ENCODE results near the gene SALL3.

The SALL3 gene

DNA sequence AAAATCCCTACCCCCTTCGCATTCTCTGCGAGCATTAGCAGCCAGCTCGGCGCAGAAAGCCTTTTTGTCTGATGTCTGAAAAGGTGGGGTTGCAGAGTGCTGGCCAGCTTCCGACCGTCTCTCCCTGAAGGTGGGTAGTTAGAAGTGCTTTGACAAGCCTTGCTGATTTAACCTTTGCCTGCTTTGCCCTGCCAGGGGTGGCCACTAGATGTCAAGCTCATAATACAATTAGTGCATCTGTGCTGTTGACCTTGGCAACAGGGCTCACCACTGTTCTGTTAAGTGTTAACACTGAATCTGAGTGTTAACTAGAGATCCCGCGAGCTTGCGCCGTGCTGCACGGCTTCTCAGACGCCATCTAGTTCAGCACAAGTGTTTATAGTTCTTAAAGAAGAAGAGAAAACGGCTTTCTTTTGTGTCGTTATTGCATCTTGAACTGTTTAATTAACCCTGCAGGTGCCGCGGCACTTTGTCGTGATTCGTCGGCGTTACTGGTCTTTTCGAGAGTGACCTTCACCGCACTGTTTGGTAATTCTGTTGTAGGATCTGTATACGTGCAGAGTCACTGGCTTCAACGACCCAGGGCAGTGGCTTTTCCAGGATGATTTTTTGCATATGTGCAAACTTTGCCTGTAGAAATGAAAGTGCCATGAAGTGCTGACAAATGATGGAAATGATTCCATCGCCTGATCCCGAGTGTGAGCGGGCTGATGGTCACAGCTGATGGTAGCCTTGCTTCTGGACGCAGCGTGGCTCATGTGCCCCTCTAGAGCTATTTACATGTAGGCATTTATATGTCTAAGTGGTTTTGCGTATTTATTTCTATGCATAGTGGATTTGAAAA, 5.5 kb downstream of the SALL3 start:
- DNase-seq (ENCODE audit: insufficient read length) = no peak
- no peak for FAIRE-seq
- no peak for TF ChIP-seq POLR2A (IDR thresholded peaks at IDR 0.05; ENCODE audit: low read depth, low read length)
- TF ChIP-seq TAF1 (IDR thresholded peaks at IDR 0.05; ENCODE audit: borderline replicate concordance, low read depth, low read length) = no peak
- no peak for TF ChIP-seq POLR2AphosphoS5 (IDR thresholded peaks at IDR 0.05; ENCODE audit: low read depth, low read length)

DNA sequence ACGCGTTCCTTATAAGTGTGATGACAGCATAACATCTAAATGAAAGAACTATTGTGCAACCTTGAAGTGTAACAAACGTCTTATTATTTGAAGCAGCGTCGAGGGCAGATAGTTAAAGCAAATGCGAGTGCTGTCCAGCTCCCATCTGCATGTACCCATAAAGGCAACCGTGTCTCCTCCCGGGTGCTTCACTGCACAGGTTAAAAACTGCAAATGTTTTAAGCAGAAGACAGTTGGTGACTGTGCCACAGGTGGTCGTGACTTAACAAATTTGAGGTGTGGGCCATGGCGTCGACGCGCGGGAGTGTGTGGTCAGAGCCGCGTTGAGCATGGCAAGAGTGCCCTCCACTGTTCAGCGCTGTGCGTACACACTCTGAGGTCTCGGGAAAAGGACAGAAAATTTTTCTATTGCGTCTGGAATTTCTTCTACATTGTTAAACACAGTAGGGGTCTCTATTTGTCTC, 6.4 kb downstream of the SALL3 start:
- no peak for TF ChIP-seq TAF1 (IDR thresholded peaks at IDR 0.05; ENCODE audit: borderline replicate concordance, low read depth, low read length)
- TF ChIP-seq POLR2AphosphoS5 (IDR thresholded peaks at IDR 0.05; ENCODE audit: low read depth, low read length) = no peak
- no peak for TF ChIP-seq POLR2A (IDR thresholded peaks at IDR 0.05; ENCODE audit: low read depth, low read length)
- DNase-seq (ENCODE audit: insufficient read length) (no peak), FAIRE-seq (no peak)

DNA sequence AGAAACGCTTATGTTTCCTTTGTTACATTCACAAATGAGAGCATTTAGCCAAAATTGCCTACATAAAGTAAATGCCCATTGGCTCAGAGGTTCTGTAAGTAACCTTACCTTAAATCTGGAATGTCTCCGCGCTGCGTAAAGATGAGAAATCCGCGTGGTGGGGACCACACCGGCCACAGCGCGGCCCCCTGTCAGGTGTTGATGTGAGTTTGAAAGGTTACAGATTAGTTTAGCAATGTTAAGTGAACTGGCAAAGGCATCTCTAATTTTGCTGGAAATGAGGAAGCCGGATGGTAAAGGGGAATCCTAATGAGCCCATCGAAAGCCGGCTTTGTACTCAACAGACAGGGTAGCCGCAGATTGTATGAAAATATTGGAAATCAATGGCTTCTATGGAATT, 11.8 kb downstream of the SALL3 start:
- no peak for DNase-seq (ENCODE audit: insufficient read length)
- TF ChIP-seq POLR2AphosphoS5 (IDR thresholded peaks at IDR 0.05; ENCODE audit: low read depth, low read length) (no peak), TAF1 (IDR thresholded peaks at IDR 0.05; ENCODE audit: borderline replicate concordance, low read depth, low read length) (no peak), POLR2A (IDR thresholded peaks at IDR 0.05; ENCODE audit: low read depth, low read length) (no peak)
- FAIRE-seq = no peak

DNA sequence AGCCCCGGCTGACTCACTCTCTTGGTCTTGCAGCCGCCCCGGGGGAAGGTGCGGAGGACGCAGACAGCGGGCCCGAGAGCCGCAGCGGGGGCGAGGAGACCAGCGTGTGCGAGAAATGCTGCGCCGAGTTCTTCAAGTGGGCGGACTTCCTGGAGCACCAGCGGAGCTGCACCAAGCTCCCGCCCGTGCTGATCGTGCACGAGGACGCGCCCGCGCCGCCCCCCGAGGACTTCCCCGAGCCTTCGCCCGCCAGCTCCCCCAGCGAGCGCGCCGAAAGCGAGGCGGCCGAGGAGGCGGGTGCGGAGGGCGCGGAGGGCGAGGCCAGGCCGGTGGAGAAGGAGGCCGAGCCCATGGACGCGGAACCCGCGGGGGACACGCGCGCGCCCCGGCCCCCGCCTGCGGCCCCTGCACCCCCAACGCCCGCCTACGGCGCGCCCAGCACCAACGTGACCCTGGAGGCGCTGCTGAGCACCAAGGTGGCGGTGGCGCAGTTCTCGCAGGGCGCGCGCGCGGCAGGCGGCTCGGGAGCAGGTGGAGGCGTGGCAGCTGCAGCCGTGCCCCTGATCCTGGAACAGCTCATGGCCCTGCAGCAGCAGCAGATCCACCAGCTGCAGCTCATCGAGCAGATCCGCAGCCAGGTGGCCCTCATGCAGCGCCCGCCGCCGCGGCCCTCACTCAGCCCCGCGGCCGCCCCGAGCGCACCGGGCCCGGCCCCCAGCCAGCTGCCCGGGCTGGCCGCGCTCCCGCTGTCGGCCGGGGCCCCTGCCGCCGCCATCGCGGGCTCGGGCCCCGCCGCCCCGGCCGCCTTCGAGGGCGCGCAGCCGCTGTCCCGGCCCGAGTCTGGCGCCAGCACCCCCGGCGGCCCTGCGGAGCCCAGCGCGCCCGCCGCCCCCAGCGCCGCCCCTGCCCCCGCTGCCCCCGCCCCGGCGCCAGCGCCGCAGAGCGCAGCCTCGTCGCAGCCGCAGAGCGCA, 12.7 kb downstream of the SALL3 start:
- TF ChIP-seq POLR2AphosphoS5 (IDR thresholded peaks at IDR 0.05; ENCODE audit: low read depth, low read length) (no peak), POLR2A (IDR thresholded peaks at IDR 0.05; ENCODE audit: low read depth, low read length) (no peak), TAF1 (IDR thresholded peaks at IDR 0.05; ENCODE audit: borderline replicate concordance, low read depth, low read length) (no peak)
- FAIRE-seq = no peak
- no peak for DNase-seq (ENCODE audit: insufficient read length)

DNA sequence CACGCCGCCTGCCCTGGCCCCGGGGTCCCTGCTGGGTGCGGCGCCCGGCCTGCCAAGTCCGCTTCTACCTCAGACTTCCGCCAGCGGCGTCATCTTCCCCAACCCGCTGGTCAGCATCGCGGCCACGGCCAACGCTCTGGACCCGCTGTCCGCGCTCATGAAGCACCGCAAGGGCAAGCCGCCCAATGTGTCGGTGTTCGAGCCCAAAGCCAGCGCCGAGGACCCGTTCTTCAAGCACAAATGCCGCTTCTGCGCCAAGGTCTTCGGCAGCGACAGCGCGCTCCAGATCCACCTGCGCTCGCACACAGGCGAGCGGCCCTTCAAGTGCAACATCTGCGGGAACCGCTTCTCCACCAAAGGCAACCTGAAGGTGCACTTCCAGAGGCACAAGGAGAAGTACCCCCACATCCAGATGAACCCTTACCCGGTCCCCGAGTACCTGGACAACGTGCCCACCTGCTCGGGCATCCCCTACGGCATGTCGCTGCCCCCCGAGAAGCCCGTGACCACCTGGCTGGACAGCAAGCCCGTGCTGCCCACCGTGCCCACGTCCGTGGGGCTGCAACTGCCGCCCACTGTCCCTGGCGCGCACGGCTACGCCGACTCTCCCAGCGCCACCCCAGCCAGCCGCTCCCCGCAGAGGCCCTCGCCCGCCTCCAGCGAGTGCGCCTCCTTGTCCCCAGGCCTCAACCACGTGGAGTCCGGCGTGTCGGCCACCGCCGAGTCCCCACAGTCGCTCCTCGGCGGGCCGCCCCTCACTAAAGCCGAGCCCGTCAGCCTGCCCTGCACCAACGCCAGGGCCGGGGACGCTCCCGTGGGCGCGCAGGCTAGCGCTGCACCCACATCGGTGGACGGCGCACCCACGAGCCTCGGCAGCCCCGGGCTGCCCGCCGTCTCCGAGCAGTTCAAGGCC, 13.7 kb downstream of the SALL3 start:
- no peak for TF ChIP-seq TAF1 (IDR thresholded peaks at IDR 0.05; ENCODE audit: borderline replicate concordance, low read depth, low read length)
- TF ChIP-seq POLR2A (IDR thresholded peaks at IDR 0.05; ENCODE audit: low read depth, low read length) = no peak
- no peak for TF ChIP-seq POLR2AphosphoS5 (IDR thresholded peaks at IDR 0.05; ENCODE audit: low read depth, low read length)
- FAIRE-seq (no peak), DNase-seq (ENCODE audit: insufficient read length) (no peak)

DNA sequence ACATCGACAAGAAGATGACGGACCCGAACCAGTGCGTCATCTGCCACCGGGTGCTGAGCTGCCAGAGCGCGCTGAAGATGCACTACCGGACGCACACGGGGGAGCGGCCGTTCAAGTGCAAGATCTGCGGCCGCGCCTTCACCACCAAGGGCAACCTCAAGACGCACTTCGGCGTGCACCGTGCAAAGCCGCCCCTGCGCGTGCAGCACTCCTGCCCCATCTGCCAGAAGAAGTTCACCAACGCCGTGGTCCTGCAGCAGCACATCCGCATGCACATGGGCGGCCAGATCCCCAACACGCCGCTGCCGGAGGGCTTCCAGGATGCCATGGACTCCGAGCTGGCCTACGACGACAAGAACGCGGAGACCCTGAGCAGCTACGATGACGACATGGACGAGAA, 14.4 kb downstream of the SALL3 start:
- DNase-seq (ENCODE audit: insufficient read length) = no peak
- TF ChIP-seq POLR2A (IDR thresholded peaks at IDR 0.05; ENCODE audit: low read depth, low read length) (no peak), TAF1 (IDR thresholded peaks at IDR 0.05; ENCODE audit: borderline replicate concordance, low read depth, low read length) (no peak), POLR2AphosphoS5 (IDR thresholded peaks at IDR 0.05; ENCODE audit: low read depth, low read length) (no peak)
- FAIRE-seq = no peak

DNA sequence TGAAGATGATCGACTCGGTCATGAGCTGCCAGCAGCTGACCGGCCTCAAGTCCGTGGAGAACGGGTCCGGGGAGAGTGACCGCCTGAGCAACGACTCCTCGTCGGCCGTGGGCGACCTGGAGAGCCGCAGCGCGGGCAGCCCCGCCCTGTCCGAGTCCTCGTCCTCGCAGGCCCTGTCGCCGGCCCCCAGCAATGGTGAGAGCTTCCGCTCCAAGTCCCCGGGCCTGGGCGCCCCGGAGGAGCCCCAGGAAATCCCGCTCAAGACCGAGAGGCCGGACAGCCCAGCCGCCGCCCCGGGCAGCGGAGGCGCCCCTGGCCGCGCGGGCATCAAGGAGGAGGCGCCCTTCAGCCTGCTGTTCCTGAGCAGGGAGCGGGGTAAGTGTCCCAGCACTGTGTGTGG, 14.9 kb downstream of the SALL3 start:
- DNase-seq (ENCODE audit: insufficient read length) (no peak), FAIRE-seq (no peak)
- TF ChIP-seq TAF1 (IDR thresholded peaks at IDR 0.05; ENCODE audit: borderline replicate concordance, low read depth, low read length) (no peak), POLR2A (IDR thresholded peaks at IDR 0.05; ENCODE audit: low read depth, low read length) (no peak), POLR2AphosphoS5 (IDR thresholded peaks at IDR 0.05; ENCODE audit: low read depth, low read length) (no peak)

DNA sequence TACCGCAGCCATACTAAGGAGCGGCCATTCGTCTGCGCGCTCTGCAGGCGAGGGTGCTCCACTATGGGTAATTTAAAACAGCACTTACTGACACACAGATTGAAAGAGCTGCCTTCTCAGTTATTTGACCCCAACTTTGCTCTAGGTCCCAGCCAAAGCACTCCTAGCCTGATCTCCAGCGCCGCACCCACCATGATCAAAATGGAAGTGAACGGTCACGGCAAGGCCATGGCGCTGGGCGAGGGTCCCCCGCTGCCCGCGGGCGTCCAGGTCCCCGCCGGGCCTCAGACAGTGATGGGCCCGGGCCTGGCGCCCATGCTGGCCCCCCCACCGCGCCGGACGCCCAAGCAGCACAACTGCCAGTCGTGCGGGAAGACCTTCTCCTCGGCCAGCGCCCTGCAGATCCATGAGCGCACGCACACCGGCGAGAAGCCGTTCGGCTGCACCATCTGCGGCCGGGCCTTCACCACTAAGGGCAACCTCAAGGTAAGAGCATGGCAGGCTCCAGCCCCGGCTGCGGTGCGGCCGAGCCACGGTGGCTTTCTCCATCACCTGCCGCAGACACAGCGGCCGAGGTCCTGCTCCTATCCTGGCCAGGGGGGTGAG, 15.5 kb downstream of the SALL3 start:
- TF ChIP-seq POLR2AphosphoS5 (IDR thresholded peaks at IDR 0.05; ENCODE audit: low read depth, low read length) = no peak
- TF ChIP-seq POLR2A (IDR thresholded peaks at IDR 0.05; ENCODE audit: low read depth, low read length) = no peak
- no peak for TF ChIP-seq TAF1 (IDR thresholded peaks at IDR 0.05; ENCODE audit: borderline replicate concordance, low read depth, low read length)
- FAIRE-seq (no peak), DNase-seq (ENCODE audit: insufficient read length) (no peak)

DNA sequence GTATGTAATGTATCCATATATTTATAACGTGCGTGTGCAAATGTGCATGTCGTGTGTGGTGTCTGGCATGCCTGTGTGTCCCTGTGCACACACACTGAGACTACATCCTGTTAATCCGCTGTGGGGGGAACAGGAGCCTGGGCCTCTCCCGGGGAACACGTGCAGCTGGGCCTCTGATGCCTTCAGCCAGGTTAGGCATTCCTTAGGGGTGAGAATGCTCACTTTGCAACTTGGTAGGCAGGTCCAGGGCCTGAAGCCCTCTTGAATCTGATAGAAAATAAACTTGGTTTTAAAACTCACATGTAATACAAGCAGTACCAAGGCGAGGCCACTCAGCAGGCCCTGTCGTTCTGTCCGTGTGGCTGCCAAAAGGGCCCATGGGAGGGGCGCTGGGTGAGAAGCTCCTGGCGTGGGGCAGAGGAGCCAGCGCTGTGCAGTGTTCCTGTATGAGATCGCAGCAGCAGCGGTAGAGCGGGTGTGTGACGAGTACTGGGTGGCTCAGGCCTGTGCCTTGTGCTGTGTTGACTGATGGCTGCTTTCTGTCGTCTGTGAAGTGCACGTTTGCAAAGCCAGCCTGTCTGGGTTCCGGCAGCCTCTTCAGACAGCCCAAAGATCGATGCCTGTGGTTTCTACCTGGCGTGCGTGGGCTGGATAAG, 16.2 kb downstream of the SALL3 start:
- FAIRE-seq (no peak), DNase-seq (ENCODE audit: insufficient read length) (no peak)
- TF ChIP-seq POLR2AphosphoS5 (IDR thresholded peaks at IDR 0.05; ENCODE audit: low read depth, low read length) (no peak), POLR2A (IDR thresholded peaks at IDR 0.05; ENCODE audit: low read depth, low read length) (no peak), TAF1 (IDR thresholded peaks at IDR 0.05; ENCODE audit: borderline replicate concordance, low read depth, low read length) (no peak)

Measured in GM12892 (cell line).